NB4 (cell line): ENCODE measurements around the gene KASH5.

ENCODE experiments used
- MYC ChIP-seq: IDR thresholded peaks from 2 replicates; pipeline ENCODE4 v1.6.1; 2011; ENCODE audit warnings: low read depth, low read length
- POLR2A ChIP-seq: IDR thresholded peaks from 2 replicates; pipeline ENCODE4 v1.6.1; 2011; ENCODE audit warnings: mild to moderate bottlenecking; ENCODE audit not compliant: insufficient read length; ENCODE audit errors: extremely low read depth
- TF ChIP-seq, protein P1 (sequence below): IDR thresholded peaks from one replicate; pipeline ENCODE4 v1.5.1; 2012; ENCODE audit warnings: low read depth, low read length
- TF ChIP-seq, protein P2 (sequence below): IDR thresholded peaks from 2 replicates; pipeline ENCODE4 v1.6.1; 2011; ENCODE audit warnings: low read depth, low read length

DNA sequence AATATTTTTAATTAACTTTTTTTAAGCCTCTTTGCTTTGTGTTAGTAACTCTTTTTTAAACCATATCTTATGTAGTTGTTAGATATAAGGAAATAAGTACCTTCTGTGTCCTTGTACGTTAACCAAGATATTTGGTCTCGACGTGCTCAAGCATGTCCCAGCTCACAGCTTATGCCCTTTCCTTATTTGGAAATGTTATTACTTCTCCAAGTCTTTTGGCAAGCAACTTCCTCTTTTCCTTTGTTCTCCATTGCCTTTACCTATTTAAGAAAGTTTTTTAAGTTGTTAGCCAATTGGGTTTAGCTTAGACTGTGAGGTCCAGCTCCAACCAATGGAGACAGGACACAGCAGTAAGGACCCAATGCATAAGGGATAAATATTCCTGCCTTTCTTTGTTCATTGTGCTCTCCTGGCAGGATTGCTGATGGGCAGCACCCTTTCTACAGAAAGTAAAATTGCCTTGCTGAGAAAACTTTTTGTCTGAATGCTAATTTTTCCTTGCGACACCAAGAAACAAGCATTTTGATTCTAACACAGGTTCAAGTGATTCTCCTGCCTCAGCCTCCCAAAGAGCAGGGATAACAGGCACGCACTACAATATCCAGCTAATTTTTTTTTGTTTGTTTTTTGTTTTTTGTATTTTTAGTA lies 19.2 kb upstream of the KASH5 start:
- TF ChIP-seq, protein P1, sequence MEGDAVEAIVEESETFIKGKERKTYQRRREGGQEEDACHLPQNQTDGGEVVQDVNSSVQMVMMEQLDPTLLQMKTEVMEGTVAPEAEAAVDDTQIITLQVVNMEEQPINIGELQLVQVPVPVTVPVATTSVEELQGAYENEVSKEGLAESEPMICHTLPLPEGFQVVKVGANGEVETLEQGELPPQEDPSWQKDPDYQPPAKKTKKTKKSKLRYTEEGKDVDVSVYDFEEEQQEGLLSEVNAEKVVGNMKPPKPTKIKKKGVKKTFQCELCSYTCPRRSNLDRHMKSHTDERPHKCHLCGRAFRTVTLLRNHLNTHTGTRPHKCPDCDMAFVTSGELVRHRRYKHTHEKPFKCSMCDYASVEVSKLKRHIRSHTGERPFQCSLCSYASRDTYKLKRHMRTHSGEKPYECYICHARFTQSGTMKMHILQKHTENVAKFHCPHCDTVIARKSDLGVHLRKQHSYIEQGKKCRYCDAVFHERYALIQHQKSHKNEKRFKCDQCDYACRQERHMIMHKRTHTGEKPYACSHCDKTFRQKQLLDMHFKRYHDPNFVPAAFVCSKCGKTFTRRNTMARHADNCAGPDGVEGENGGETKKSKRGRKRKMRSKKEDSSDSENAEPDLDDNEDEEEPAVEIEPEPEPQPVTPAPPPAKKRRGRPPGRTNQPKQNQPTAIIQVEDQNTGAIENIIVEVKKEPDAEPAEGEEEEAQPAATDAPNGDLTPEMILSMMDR = no peak
- TF ChIP-seq MYC = no peak
- no peak for TF ChIP-seq POLR2A
- TF ChIP-seq, protein P2, sequence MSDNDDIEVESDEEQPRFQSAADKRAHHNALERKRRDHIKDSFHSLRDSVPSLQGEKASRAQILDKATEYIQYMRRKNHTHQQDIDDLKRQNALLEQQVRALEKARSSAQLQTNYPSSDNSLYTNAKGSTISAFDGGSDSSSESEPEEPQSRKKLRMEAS = no peak
